HCT116 (cell line): ENCODE data around the gene CDH13. TPM values are rescaled to one million over a fixed set of nuclear protein-coding genes. Genes with fewer than 3 reads are reported as not detected.

ENCODE experiments used
- ATAC-seq: fragments of 200-7000 bp; cut with Tn5 transposase; 2 replicates; pipeline ENCODE4 v1.9.1; 2020; ENCODE audit warnings: mild to moderate bottlenecking, moderate library complexity
- BruUV-seq: library from RNA; stranded (reverse); fragments of 400-500 nt; replicated peaks from 2 replicates; lab custom pipeline; 2021; lab: Mats Ljungman, UMichigan
- CTCF ChIA-PET: fragments of 300-600 bp; sonication (Branson Sonifier 250); formaldehyde crosslinking; loops from one replicate; lab custom pipeline; 2021; ENCODE audit warnings: antibody characterized with exemption; lab: Charles Lee
- POLR2A ChIA-PET: fragments of 300-600, 350-600 bp; sonication (Branson Sonifier 250); formaldehyde crosslinking; loops from one replicate; lab custom pipeline; 2021; ENCODE audit warnings: antibody characterized with exemption; lab: Charles Lee
- RAD21 ChIA-PET, 2 experiments: fragments of 300-600 bp; sonication (Branson Sonifier 250); formaldehyde crosslinking; loops; one replicate each; lab custom pipeline; 2023; ENCODE audit warnings: low total read pairs in 2 of 2; ENCODE audit not compliant: uncharacterized antibody in 2 of 2, unreplicated experiment in 2 of 2, low non-redundant PET in 1 of 2; lab: Charles Lee
- DNase-seq: peaks from one replicate; pipeline ENCODE4 v3.0.0-alpha.2; 2010; ENCODE audit warnings: low read depth, low spot score
- H2AFZ ChIP-seq: fragments of 200-600 bp; shearing (Covaris generic), sonication (generic); 2 replicates; pipeline ENCODE4 v1.6.1; 2017; ENCODE audit warnings: low read depth, mixed run types, mixed read lengths, antibody characterized with exemption, low read length; ENCODE audit not compliant: poor library complexity, severe bottlenecking
- H3K27ac ChIP-seq: 2 replicates; pipeline ENCODE4 v1.5.1; 2012; ENCODE audit warnings: low read depth, low read length
- H3K27me3 ChIP-seq: fragments of 200-600 bp; sonication (generic); 2 replicates; pipeline ENCODE4 v1.6.1; 2016; ENCODE audit warnings: mixed run types, low read length, mixed read lengths; ENCODE audit not compliant: insufficient read depth
- H3K36me3 ChIP-seq, 2 experiments: fragments of 200-500 bp in 1 of 2; fragments of 200-600 bp in 1 of 2; sonication (Bioruptor generic) in 1 of 2; sonication (generic) in 1 of 2; 2 replicates each; pipeline versions ENCODE4 v1.5.1 to v1.6.1; 2014 to 2016; ENCODE audit warnings: low read length in 2 of 2, inconsistent platforms in 1 of 2, mixed read lengths in 1 of 2, mixed run types in 1 of 2; ENCODE audit not compliant: insufficient read depth in 2 of 2, control insufficient read depth in 1 of 2
- H3K4me1 ChIP-seq, 2 experiments: fragments of 200-600 bp in 1 of 2; sonication (generic) in 1 of 2; 2 replicates each; pipeline versions ENCODE4 v1.5.1 to v1.6.1; 2012 to 2017; ENCODE audit warnings: low read length in 2 of 2, inconsistent platforms in 1 of 2, mild to moderate bottlenecking in 1 of 2, mixed read lengths in 1 of 2, mixed run types in 1 of 2, moderate library complexity in 1 of 2; ENCODE audit not compliant: insufficient read depth in 2 of 2, control insufficient read depth in 1 of 2
- H3K4me2 ChIP-seq: fragments of 200-600 bp; sonication (generic); 2 replicates; pipeline ENCODE4 v1.6.1; 2017; ENCODE audit warnings: mixed run types, low read length, mixed read lengths
- H3K4me3 ChIP-seq, 2 experiments: fragments of 200-600 bp in 1 of 2; sonication (generic) in 1 of 2; replicated peaks in 1 of 2; 2 replicates each; pipeline ENCODE4 v1.5.1; 2011 to 2016; ENCODE audit warnings: low read length in 2 of 2, control low read depth in 1 of 2, low read depth in 1 of 2, mild to moderate bottlenecking in 1 of 2, mixed read lengths in 1 of 2, mixed run types in 1 of 2
- H3K79me2 ChIP-seq: fragments of 200-600 bp; sonication (generic); 2 replicates; pipeline ENCODE4 v1.6.1; 2017; ENCODE audit warnings: mild to moderate bottlenecking, mixed run types, low read length, moderate library complexity, mixed read lengths; ENCODE audit not compliant: insufficient read depth
- H3K9ac ChIP-seq: fragments of 200-600 bp; sonication (generic); 2 replicates; pipeline ENCODE4 v1.6.1; 2016; ENCODE audit warnings: low read length, mixed read lengths
- H3K9me2 ChIP-seq: fragments of 200-600 bp; sonication (generic), shearing (Covaris generic); 2 replicates; pipeline ENCODE4 v1.6.1; 2017; ENCODE audit warnings: mixed run types, mild to moderate bottlenecking, moderate library complexity; ENCODE audit not compliant: insufficient read depth
- H3K9me3 ChIP-seq, 2 experiments: fragments of 200-500 bp in 1 of 2; fragments of 200-600 bp in 1 of 2; sonication (Bioruptor generic) in 1 of 2; sonication (generic) in 1 of 2; 2 replicates each; pipeline ENCODE4 v1.6.1; 2014 to 2017; ENCODE audit warnings: low read length in 2 of 2, mixed read lengths in 2 of 2, inconsistent platforms in 1 of 2, low read depth in 1 of 2, mild to moderate bottlenecking in 1 of 2, mixed run types in 1 of 2, moderate library complexity in 1 of 2; ENCODE audit not compliant: control insufficient read depth in 1 of 2, insufficient read depth in 1 of 2
- H4K20me1 ChIP-seq: fragments of 200-600 bp; sonication (generic), shearing (Covaris generic); 2 replicates; pipeline ENCODE4 v1.6.1; 2017; ENCODE audit warnings: mixed run types, mild to moderate bottlenecking, moderate library complexity; ENCODE audit not compliant: insufficient read depth
- CBX3 ChIP-seq: IDR thresholded peaks from 2 replicates; pipeline ENCODE4 v1.6.1; 2012; ENCODE audit warnings: low read depth
- CEBPB ChIP-seq: IDR thresholded peaks from 2 replicates; pipeline ENCODE4 v1.6.1; 2012; ENCODE audit warnings: low read depth
- CTCF ChIP-seq, 3 experiments: fragments of 200-600 bp in 1 of 3; sonication (generic) in 1 of 3; IDR thresholded peaks in 2 of 3; conservative IDR thresholded peaks in 1 of 3; 2 replicates each; pipeline ENCODE4 v1.5.1; 2012 to 2017; ENCODE audit warnings: low read depth in 2 of 3, low read length in 2 of 3, antibody characterized with exemption in 1 of 3, borderline replicate concordance in 1 of 3, control low read depth in 1 of 3, mild to moderate bottlenecking in 1 of 3, mixed read lengths in 1 of 3, mixed run types in 1 of 3, moderate library complexity in 1 of 3; ENCODE audit not compliant: insufficient read depth in 1 of 3
- ELF1 ChIP-seq: IDR thresholded peaks from 2 replicates; pipeline ENCODE4 v1.6.1; 2012; ENCODE audit warnings: low read depth, borderline replicate concordance
- EZH2phosphoT487 ChIP-seq: fragments of 200-600 bp; IDR thresholded peaks from 2 replicates; pipeline ENCODE4 v1.6.1; 2018; ENCODE audit warnings: antibody characterized with exemption, borderline replicate concordance
- FOSL1 ChIP-seq: IDR thresholded peaks from 2 replicates; pipeline ENCODE4 v1.6.1; 2012; ENCODE audit warnings: low read depth
- JUND ChIP-seq: IDR thresholded peaks from 2 replicates; pipeline ENCODE4 v1.6.1; 2012
- MAX ChIP-seq: IDR thresholded peaks from 2 replicates; pipeline ENCODE4 v1.6.1; 2012
- POLR2A ChIP-seq: IDR thresholded peaks from 2 replicates; pipeline ENCODE4 v1.7.0; 2011; ENCODE audit warnings: borderline replicate concordance; ENCODE audit not compliant: insufficient read depth, insufficient read length; ENCODE audit errors: extremely low read depth
- RAD21 ChIP-seq: IDR thresholded peaks from 2 replicates; pipeline ENCODE4 v1.6.1; 2012; ENCODE audit warnings: low read depth, mild to moderate bottlenecking
- SIN3A ChIP-seq: IDR thresholded peaks from 2 replicates; pipeline ENCODE4 v1.6.1; 2012; ENCODE audit warnings: low read depth
- SRF ChIP-seq: IDR thresholded peaks from 2 replicates; pipeline ENCODE4 v1.6.1; 2012; ENCODE audit warnings: low read depth
- TCF7L2 ChIP-seq: IDR thresholded peaks from 2 replicates; pipeline ENCODE4 v1.7.0; 2011; ENCODE audit warnings: borderline replicate concordance, inconsistent platforms; ENCODE audit not compliant: insufficient read depth, insufficient read length; ENCODE audit errors: extremely low read depth
- YY1 ChIP-seq: IDR thresholded peaks from 2 replicates; pipeline ENCODE4 v1.6.1; 2011; ENCODE audit warnings: low read length, low read depth, moderate library complexity, mild to moderate bottlenecking; ENCODE audit not compliant: insufficient replicate concordance; ENCODE audit errors: extremely low read depth
- ZBTB33 ChIP-seq: IDR thresholded peaks from 2 replicates; pipeline ENCODE4 v1.6.1; 2011; ENCODE audit warnings: mild to moderate bottlenecking, low read length, moderate library complexity; ENCODE audit not compliant: insufficient replicate concordance; ENCODE audit errors: extremely low read depth
- ZNF274 ChIP-seq: fragments of 200-500 bp; sonication (Bioruptor generic); IDR thresholded peaks from 2 replicates; pipeline ENCODE4 v1.6.1; 2014; ENCODE audit warnings: mild to moderate bottlenecking, low read depth, low read length, inconsistent platforms
- intact Hi-C: fragments of 100-400 bp; cut with micrococcal nuclease; formaldehyde crosslinking; loops from 2 replicates; pipeline ENCODE4 v1.10.0; 2022
- total RNA-seq: library from RNA; stranded (reverse); gene quantifications from one replicate; pipeline ENCODE4 v1.2.1, GENCODE V29; 2021; ENCODE audit not compliant: unreplicated experiment

The CDH13 gene
- total RNA-seq, 1 experiment from 2014 or later, result not detected

- Histone ChIP-seq H4K20me1 (no peaks in the 10 kb centered on the region), H3K27me3 (no peaks in the 10 kb centered on the region), H2AFZ (no peak overlapping the region), H3K9me3 (no peaks in the 10 kb centered on the region), H3K4me2 (no peak overlapping the region), H3K79me2 (peaks cover 15% of the 10 kb centered on the region), H3K9me2 (no peaks in the 10 kb centered on the region), H3K36me3 (no peaks in the 10 kb centered on the region), H3K4me1 (peaks cover 6 to 21% of the 10 kb centered on the region in 2 experiments), H3K4me3 (no peak overlapping the region), H3K9ac (no peak overlapping the region), H3K27ac (no peak overlapping the region)
- POLR2A ChIA-PET, result no interaction called here
- ATAC-seq (no peak), DNase-seq (no peak)
- BruUV-seq, result no TSS peak
- TF ChIP-seq POLR2A (no peak), CBX3 (no peak), ZBTB33 (no peak), MAX (no peak), SIN3A (no peak), JUND (no peak), CEBPB (no peak), TCF7L2 (no peak), YY1 (no peak), CTCF (IDR thresholded peaks at IDR 0.05 in 2 of 3, conservative IDR thresholded peaks at IDR 0.05 in 1 of 3; ENCODE audit: borderline replicate concordance in 1 of 3, insufficient read depth in 1 of 3, low read depth in 2 of 3, low read length in 2 of 3) (no peak), ZNF274 (no peak), FOSL1 (no peak), SRF (no peak), ELF1 (no peak), RAD21 (no peak), EZH2phosphoT487 (no peak)
- CTCF ChIA-PET, result no interaction called here
- intact Hi-C loops, result no loop called here
- RAD21 ChIA-PET, result no interaction called here
Measured at GRCh38 chr16:83804366-83804765, 1177.6 kb downstream of the CDH13 start.
